Immature natural killer cell (primary cell): ENCODE measurements around the gene S100PBP. TPM values are rescaled to one million over a fixed set of nuclear protein-coding genes. Genes with fewer than 3 reads are reported as not detected.

Source experiments
- DNase-seq, 3 donors: peaks; one replicate each; pipeline ENCODE4 v3.0.0; 2022; ENCODE audit warnings: mixed read lengths in 1 of 3
- H3K27ac Mint-ChIP-seq, 6 donors: one replicate each; pipeline ENCODE4 v1.8.0; 2020; ENCODE audit warnings: mixed read lengths in 6 of 6, mild to moderate bottlenecking in 5 of 6, inconsistent platforms in 4 of 6, moderate library complexity in 3 of 6
- H3K27me3 Mint-ChIP-seq, 3 donors: one replicate each; pipeline ENCODE4 v1.8.0; 2020 to 2021; ENCODE audit warnings: low read depth in 3 of 3, mild to moderate bottlenecking in 3 of 3, mixed read lengths in 3 of 3, moderate library complexity in 3 of 3, inconsistent platforms in 1 of 3
- H3K36me3 Mint-ChIP-seq, 3 donors: one replicate each; pipeline ENCODE4 v1.8.0; 2020; ENCODE audit warnings: mixed read lengths in 3 of 3, inconsistent platforms in 2 of 3, mild to moderate bottlenecking in 2 of 3
- H3K4me1 Mint-ChIP-seq, 2 donors: one replicate each; pipeline ENCODE4 v1.8.0; 2020; ENCODE audit warnings: inconsistent platforms in 2 of 2, mild to moderate bottlenecking in 2 of 2, mixed read lengths in 2 of 2, moderate library complexity in 1 of 2
- H3K4me3 Mint-ChIP-seq, 5 donors: one replicate each; pipeline ENCODE4 v1.8.0; 2020; ENCODE audit warnings: mild to moderate bottlenecking in 5 of 5, mixed read lengths in 5 of 5, inconsistent platforms in 3 of 5, moderate library complexity in 3 of 5
- H3K9me3 Mint-ChIP-seq, 6 donors: one replicate each; pipeline ENCODE4 v1.8.0; 2020; ENCODE audit warnings: mild to moderate bottlenecking in 6 of 6, mixed read lengths in 6 of 6, inconsistent platforms in 4 of 6, moderate library complexity in 3 of 6
- polyA plus RNA-seq, 3 donors: library from polyadenylated mRNA; unstranded; fragments of 300-500 nt; fragmentation: Illumina TruSeq; gene quantifications; one replicate each; pipeline ENCODE4 v1.2.3, GENCODE V29; 2021

The S100PBP gene
- polyA plus RNA-seq, 3 donors from 2014 or later, result 9.9 to 21.4 (median 15.8) TPM

DNA sequence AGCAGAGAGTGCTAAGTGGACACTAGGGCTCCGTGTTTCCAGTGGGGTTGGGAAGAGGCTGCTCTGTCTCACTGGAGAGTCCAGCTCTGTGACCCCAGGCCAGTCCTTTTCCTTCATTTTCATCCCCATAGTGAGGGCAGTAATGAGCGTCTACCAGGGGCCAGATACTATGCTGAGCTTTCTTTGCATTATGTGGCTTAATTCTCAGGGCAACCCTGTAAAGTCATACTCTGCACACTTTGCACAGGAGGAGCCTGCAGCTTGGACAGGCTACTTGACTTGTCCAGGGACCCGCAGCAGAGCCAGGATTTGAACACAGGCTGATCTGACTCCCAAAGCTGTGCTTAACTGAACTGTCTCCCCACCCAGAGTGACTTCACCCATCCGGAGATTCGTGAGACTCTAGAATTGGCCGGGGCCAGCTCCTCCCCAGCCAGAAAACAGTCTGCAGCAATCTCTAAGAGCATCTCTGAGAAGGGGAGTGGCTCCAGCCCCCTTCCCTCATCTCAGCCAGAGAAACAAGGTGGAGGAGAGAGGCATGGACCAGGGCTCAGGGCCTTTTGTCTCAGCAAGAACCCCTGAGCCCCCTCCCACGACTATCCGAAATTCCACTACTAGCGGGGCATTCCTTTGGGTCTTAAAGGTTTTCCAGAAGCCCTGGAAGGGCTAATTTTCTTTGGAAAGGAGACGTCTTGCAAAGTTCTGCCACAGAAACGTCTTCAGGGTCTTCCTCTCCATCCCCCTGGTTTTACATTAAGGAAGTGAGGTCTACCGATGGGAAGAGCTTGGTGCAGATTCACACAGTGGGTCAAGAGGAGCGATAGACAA is 54.1 kb downstream of the S100PBP start:
- H3K4me1 Mint-ChIP-seq, result peaks cover 11 to 15% of the 10 kb centered on the region in 2 donors
- peak overlapping the region; percentile 73 to 80 (median 75) for H3K4me3 Mint-ChIP-seq
- H3K27me3 Mint-ChIP-seq, result peaks cover 10 to 19% (median 17%) of the 10 kb centered on the region in 3 donors
- peak overlapping the region in 1 of 6 donors; percentile 32 for H3K27ac Mint-ChIP-seq
- no peaks in the 10 kb centered on the region for H3K9me3 Mint-ChIP-seq
- peaks cover 7 to 15% (median 10%) of the 10 kb centered on the region in 3 donors for H3K36me3 Mint-ChIP-seq
- no peak for DNase-seq

GRCh38 chr1:32872192-32872460 is 54.7 kb downstream of the S100PBP start:
- Mint-ChIP-seq H3K9me3 (no peaks in the 10 kb centered on the region), H3K4me1 (peaks cover 11 to 15% of the 10 kb centered on the region in 2 donors), H3K4me3 (peak overlapping the region in 1 of 5 donors; percentile 15), H3K36me3 (peaks cover 7 to 11% (median 7%) of the 10 kb centered on the region in 3 donors), H3K27me3 (peaks cover 10 to 21% (median 17%) of the 10 kb centered on the region in 3 donors), H3K27ac (no peak overlapping the region)
- no peak for DNase-seq

DNA sequence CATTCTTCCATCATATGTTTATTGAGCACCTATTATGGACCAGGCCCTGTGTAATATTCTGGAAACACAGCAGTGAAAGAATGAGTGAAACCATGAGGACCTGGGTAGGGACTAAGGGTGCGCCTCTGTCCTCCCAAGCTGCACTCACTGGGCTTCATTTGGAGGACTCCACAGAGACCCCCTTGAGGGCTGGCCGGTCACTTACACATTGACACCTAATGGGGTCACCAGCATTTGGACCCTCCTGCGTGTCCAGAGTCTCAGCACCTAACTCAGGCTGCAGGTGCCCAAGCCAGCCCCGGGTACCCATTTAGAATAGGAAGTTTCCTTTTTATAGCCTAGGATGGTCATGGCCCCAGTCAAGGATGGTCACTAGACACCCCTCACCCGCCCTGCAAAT is 56.0 kb downstream of the S100PBP start:
- Mint-ChIP-seq H3K4me3 (no peak overlapping the region), H3K4me1 (peaks cover 11 to 15% of the 10 kb centered on the region in 2 donors), H3K9me3 (no peaks in the 10 kb centered on the region), H3K36me3 (peaks cover 4 to 7% (median 4%) of the 10 kb centered on the region in 3 donors), H3K27ac (no peak overlapping the region), H3K27me3 (peaks cover 10 to 21% (median 17%) of the 10 kb centered on the region in 3 donors)
- DNase-seq, result no peak

DNA sequence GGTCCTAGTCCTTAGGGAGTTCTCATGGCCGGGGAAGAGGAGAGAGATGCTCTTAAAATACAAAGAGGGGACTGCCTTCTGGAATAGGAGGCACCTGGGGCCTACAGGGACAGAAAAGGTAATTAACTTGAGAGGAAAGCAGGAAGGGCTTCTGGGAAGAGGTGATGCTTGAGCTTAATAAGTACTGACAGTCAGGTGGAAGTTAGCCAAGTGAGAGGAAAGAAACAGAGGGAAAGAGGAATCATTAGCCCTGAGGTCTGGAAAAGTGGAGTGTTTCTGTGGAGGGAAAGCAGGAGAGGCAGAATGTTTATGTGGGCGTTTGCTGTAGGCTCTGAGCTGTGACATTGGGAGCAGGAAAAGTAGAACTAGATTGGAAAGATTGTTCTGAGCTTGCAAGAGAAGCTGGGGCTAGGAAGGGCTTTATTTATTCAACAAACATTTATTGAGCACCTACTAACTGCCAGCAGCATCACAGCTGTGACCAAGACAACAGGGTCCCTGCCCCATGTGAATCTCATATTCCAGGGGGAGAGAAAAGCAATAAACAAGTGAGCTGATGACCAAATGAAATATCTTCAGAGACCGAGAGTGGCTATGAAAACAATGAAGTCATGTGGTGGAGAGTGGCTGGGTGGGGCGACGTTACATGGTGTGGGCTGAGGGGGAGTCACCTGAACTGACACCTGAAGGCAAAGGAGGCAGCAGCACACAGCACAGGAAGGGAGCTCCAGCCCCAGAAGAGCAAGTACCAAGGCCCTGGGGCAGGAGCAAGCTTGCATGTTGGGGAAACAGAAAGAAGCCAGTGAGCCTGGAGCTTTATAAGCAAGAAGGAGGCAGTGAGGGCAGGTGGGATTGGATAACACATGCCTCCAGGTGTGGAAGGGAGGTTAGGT is 57.7 kb downstream of the S100PBP start:
- H3K36me3 Mint-ChIP-seq, result no peaks in the 10 kb centered on the region
- DNase-seq, result no peak
- H3K4me3 Mint-ChIP-seq, result no peak overlapping the region
- peaks cover 5 to 18% (median 13%) of the 10 kb centered on the region in 3 donors for H3K27me3 Mint-ChIP-seq
- H3K9me3 Mint-ChIP-seq, result no peaks in the 10 kb centered on the region
- peaks cover 11% of the 10 kb centered on the region in 2 donors for H3K4me1 Mint-ChIP-seq
- H3K27ac Mint-ChIP-seq, result no peak overlapping the region

GRCh38 chr1:32876341-32877210 is 59.1 kb downstream of the S100PBP start:
- H3K4me3 Mint-ChIP-seq, result no peak overlapping the region
- H3K27me3 Mint-ChIP-seq, result peaks cover 3 to 15% (median 9%) of the 10 kb centered on the region in 3 donors
- DNase-seq, result peak; percentile 47 to 60 (median 51)
- no peak overlapping the region for H3K27ac Mint-ChIP-seq
- H3K4me1 Mint-ChIP-seq, result peaks cover 4 to 5% of the 10 kb centered on the region in 2 donors
- no peaks in the 10 kb centered on the region for H3K9me3 Mint-ChIP-seq
- H3K36me3 Mint-ChIP-seq, result no peaks in the 10 kb centered on the region

- DNase-seq, result no peak
- peaks cover 0 to 3% of the 10 kb centered on the region in 2 donors for H3K4me1 Mint-ChIP-seq
- H3K9me3 Mint-ChIP-seq, result no peaks in the 10 kb centered on the region
- no peak overlapping the region for H3K4me3 Mint-ChIP-seq
- no peaks in the 10 kb centered on the region for H3K36me3 Mint-ChIP-seq
- peaks cover 3 to 14% (median 8%) of the 10 kb centered on the region in 3 donors for H3K27me3 Mint-ChIP-seq
- no peak overlapping the region for H3K27ac Mint-ChIP-seq
Observed at GRCh38 chr1:32877211-32878110, 60.0 kb downstream of the S100PBP start.

- peaks cover 0 to 10% (median 5%) of the 10 kb centered on the region in 3 donors for H3K27me3 Mint-ChIP-seq
- no peaks in the 10 kb centered on the region for H3K9me3 Mint-ChIP-seq
- H3K4me1 Mint-ChIP-seq, result no peaks in the 10 kb centered on the region
- H3K36me3 Mint-ChIP-seq, result no peaks in the 10 kb centered on the region
- DNase-seq, result no peak
- H3K27ac Mint-ChIP-seq, result no peak overlapping the region
- H3K4me3 Mint-ChIP-seq, result no peak overlapping the region
Observed at GRCh38 chr1:32878183-32878582, 60.7 kb downstream of the S100PBP start.

- no peak for DNase-seq
- Mint-ChIP-seq H3K27ac (no peak overlapping the region), H3K4me3 (no peak overlapping the region), H3K36me3 (no peaks in the 10 kb centered on the region), H3K9me3 (no peaks in the 10 kb centered on the region), H3K27me3 (peaks cover 0 to 10% (median 6%) of the 10 kb centered on the region in 3 donors), H3K4me1 (no peaks in the 10 kb centered on the region)
Observed at GRCh38 chr1:32878637-32879041, 61.2 kb downstream of the S100PBP start.

- DNase-seq, result no peak
- Mint-ChIP-seq H3K27ac (no peak overlapping the region), H3K4me1 (peaks cover 0 to 3% of the 10 kb centered on the region in 2 donors), H3K36me3 (no peaks in the 10 kb centered on the region), H3K4me3 (no peak overlapping the region), H3K9me3 (no peaks in the 10 kb centered on the region), H3K27me3 (peaks cover 0 to 10% (median 8%) of the 10 kb centered on the region in 3 donors)
Observed at GRCh38 chr1:32881291-32881690, 63.8 kb downstream of the S100PBP start.

GRCh38 chr1:32881871-32882850 is 64.7 kb downstream of the S100PBP start:
- no peak overlapping the region for H3K4me3 Mint-ChIP-seq
- H3K9me3 Mint-ChIP-seq, result no peaks in the 10 kb centered on the region
- H3K27me3 Mint-ChIP-seq, result peaks cover 0 to 9% (median 8%) of the 10 kb centered on the region in 3 donors
- H3K36me3 Mint-ChIP-seq, result no peaks in the 10 kb centered on the region
- no peak for DNase-seq
- peaks cover 0 to 4% of the 10 kb centered on the region in 2 donors for H3K4me1 Mint-ChIP-seq
- H3K27ac Mint-ChIP-seq, result no peak overlapping the region

DNA sequence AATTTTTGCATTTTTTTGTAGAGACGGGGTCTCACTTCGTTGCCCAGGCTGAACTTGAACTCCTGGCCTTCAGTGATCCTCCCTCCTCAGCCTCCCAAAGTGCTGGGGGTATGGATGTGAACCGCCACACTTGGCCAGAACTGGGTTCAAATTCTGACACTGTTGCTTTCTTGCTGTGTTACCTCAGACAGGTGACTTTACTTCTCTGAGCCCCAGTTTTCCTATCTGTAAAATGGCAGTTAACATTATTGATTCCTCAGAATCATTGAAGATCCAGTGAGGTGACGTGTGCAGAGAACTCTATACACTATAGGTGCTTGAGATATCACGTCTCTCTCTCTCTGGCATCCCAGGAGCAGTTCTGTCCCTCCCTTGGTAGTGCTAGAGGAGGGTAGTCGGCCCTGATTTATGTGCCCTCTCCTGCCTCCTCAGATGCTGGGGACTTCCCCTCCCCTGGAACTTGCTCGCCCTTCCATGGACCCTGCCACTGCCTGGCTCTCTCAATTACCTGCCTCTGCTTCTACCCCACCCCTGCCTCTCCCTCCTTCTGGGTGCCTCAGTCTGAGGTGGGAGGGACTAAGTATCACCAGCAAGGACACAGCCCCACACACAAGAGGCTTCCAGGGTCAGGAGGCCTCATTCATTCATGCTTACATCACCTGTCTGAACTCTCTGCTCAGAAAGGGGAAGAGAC is 66.0 kb downstream of the S100PBP start:
- no peak for DNase-seq
- peaks cover 6 to 21% (median 8%) of the 10 kb centered on the region in 3 donors for H3K27me3 Mint-ChIP-seq
- H3K4me1 Mint-ChIP-seq, result peaks cover 0 to 4% of the 10 kb centered on the region in 2 donors
- H3K4me3 Mint-ChIP-seq, result no peak overlapping the region
- H3K9me3 Mint-ChIP-seq, result no peaks in the 10 kb centered on the region
- no peak overlapping the region for H3K27ac Mint-ChIP-seq
- H3K36me3 Mint-ChIP-seq, result no peaks in the 10 kb centered on the region
